ENCODE results near the gene TMEM185B. TPM values are rescaled to one million over a fixed set of nuclear protein-coding genes. Genes with fewer than 3 reads are reported as not detected.

The TMEM185B gene
- total and polyA plus RNA-seq, 10 of the 15 experiments (the other 5 are each of a cell fraction or from before 2014, with no cell fraction given): 2.4 to 20.9 (median 14.5) TPM

DNA sequence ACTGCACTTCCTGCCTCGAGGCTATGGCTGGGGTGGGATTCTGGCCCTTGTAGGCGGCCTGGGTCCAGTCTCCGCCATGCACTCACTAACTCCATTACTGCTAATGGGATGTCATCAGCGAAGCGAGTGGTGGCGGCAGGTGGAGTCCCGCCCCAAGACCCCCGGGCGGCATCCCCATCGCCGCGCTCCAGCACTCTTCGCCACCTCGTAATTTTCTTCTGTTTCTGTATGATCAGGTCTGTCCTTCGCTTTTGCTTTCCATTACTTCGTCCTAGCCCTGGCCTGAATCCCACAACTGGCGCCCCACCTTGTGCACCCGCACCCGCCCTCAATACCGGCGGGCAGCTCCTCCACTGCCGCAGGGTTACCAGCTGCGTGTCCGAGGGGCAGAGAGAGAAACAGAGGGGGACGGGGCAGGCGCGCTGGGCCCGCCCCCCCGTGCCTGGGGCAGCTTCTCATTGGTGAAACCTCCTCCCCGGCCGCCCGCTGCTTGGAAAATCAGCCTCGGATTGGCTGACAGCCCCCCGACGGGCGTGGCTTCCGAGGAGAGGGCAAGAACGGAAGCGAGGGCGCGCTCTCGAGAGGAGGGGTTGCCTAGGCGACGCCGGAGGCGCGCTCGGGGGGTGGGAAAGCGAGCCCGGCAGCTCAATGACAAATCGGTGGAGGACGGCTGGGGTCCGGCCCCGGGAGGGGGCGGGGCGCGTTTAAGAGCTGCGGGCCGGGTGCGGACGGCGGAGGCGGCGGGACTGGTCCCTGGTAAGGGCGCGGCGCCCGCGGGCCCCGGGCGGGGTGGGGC lies 29.2 kb upstream of the TMEM185B start, which contains the start of gene RALB (continued):
- TF ChIP-seq, protein P1, sequence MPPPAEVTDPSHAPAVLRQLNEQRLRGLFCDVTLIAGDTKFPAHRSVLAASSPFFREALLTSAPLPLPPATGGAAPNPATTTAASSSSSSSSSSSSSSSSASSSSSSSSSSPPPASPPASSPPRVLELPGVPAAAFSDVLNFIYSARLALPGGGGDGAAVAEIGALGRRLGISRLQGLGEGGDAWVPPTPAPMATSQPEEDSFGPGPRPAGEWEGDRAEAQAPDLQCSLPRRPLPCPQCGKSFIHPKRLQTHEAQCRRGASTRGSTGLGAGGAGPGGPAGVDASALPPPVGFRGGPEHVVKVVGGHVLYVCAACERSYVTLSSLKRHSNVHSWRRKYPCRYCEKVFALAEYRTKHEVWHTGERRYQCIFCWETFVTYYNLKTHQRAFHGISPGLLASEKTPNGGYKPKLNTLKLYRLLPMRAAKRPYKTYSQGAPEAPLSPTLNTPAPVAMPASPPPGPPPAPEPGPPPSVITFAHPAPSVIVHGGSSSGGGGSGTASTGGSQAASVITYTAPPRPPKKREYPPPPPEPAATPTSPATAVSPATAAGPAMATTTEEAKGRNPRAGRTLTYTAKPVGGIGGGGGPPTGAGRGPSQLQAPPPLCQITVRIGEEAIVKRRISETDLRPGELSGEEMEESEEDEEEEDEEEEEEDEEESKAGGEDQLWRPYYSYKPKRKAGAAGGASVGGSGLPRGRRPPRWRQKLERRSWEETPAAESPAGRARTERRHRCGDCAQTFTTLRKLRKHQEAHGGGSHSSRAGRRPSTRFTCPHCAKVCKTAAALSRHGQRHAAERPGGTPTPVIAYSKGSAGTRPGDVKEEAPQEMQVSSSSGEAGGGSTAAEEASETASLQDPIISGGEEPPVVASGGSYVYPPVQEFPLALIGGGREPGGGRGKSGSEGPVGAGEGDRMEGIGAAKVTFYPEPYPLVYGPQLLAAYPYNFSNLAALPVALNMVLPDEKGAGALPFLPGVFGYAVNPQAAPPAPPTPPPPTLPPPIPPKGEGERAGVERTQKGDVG (CRISPR knock-in tag; IDR thresholded peaks at IDR 0.05): no peak
- TF ChIP-seq, protein P2, sequence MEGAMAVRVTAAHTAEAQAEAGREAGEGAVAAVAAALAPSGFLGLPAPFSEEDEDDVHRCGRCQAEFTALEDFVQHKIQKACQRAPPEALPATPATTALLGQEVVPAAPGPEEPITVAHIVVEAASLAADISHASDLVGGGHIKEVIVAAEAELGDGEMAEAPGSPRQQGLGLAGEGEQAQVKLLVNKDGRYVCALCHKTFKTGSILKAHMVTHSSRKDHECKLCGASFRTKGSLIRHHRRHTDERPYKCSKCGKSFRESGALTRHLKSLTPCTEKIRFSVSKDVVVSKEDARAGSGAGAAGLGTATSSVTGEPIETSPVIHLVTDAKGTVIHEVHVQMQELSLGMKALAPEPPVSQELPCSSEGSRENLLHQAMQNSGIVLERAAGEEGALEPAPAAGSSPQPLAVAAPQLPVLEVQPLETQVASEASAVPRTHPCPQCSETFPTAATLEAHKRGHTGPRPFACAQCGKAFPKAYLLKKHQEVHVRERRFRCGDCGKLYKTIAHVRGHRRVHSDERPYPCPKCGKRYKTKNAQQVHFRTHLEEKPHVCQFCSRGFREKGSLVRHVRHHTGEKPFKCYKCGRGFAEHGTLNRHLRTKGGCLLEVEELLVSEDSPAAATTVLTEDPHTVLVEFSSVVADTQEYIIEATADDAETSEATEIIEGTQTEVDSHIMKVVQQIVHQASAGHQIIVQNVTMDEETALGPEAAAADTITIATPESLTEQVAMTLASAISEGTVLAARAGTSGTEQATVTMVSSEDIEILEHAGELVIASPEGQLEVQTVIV (IDR thresholded peaks at IDR 0.05; ENCODE audit: borderline replicate concordance, partially characterized antibody): peak; percentile 25
- TF ChIP-seq, protein P3, sequence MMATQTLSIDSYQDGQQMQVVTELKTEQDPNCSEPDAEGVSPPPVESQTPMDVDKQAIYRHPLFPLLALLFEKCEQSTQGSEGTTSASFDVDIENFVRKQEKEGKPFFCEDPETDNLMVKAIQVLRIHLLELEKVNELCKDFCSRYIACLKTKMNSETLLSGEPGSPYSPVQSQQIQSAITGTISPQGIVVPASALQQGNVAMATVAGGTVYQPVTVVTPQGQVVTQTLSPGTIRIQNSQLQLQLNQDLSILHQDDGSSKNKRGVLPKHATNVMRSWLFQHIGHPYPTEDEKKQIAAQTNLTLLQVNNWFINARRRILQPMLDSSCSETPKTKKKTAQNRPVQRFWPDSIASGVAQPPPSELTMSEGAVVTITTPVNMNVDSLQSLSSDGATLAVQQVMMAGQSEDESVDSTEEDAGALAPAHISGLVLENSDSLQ (IDR thresholded peaks at IDR 0.05): peak; percentile 81
- TF ChIP-seq NFYB (IDR thresholded peaks at IDR 0.05; ENCODE audit: insufficient read depth, low read depth, low read length) (peak; percentile 79), KLF5 (IDR thresholded peaks at IDR 0.05; ENCODE audit: partially characterized antibody) (no peak), TARDBP (IDR thresholded peaks at IDR 0.05; ENCODE audit: borderline replicate concordance) (no peak), ASH2L (IDR thresholded peaks at IDR 0.05; ENCODE audit: borderline replicate concordance, low read depth) (peak; percentile 69; the same call in 1 of the 2 replicates), HDGF (IDR thresholded peaks at IDR 0.05) (peak; percentile 85), BMI1 (IDR thresholded peaks at IDR 0.05; ENCODE audit: borderline replicate concordance) (peak; percentile 97), SIN3A (IDR thresholded peaks at IDR 0.05; ENCODE audit: low read depth, low read length) (peak; percentile 4; the same call in 1 of the 2 replicates), MYB (IDR thresholded peaks at IDR 0.05; ENCODE audit: borderline replicate concordance, low read depth, low read length) (0 out of 2 replicates have a peak, but pooled peaks have one; percentile 29), NBN (IDR thresholded peaks at IDR 0.05) (peak; percentile 65; the same call in 1 of the 2 replicates), ATF7 (IDR thresholded peaks at IDR 0.05; ENCODE audit: low read depth) (0 out of 2 replicates have a peak, but pooled peaks have one; percentile 23)
- TF ChIP-seq, protein P4, sequence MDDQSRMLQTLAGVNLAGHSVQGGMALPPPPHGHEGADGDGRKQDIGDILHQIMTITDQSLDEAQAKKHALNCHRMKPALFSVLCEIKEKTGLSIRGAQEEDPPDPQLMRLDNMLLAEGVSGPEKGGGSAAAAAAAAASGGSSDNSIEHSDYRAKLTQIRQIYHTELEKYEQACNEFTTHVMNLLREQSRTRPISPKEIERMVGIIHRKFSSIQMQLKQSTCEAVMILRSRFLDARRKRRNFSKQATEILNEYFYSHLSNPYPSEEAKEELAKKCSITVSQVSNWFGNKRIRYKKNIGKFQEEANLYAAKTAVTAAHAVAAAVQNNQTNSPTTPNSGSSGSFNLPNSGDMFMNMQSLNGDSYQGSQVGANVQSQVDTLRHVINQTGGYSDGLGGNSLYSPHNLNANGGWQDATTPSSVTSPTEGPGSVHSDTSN (IDR thresholded peaks at IDR 0.05; ENCODE audit: insufficient replicate concordance, low read depth, low read length): peak; percentile 19
- TF ChIP-seq, protein P5, sequence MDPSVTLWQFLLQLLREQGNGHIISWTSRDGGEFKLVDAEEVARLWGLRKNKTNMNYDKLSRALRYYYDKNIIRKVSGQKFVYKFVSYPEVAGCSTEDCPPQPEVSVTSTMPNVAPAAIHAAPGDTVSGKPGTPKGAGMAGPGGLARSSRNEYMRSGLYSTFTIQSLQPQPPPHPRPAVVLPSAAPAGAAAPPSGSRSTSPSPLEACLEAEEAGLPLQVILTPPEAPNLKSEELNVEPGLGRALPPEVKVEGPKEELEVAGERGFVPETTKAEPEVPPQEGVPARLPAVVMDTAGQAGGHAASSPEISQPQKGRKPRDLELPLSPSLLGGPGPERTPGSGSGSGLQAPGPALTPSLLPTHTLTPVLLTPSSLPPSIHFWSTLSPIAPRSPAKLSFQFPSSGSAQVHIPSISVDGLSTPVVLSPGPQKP (IDR thresholded peaks at IDR 0.05; ENCODE audit: low read depth, low read length): peak; percentile 48; the same call in 1 of the 2 replicates
- TF ChIP-seq, protein P6, sequence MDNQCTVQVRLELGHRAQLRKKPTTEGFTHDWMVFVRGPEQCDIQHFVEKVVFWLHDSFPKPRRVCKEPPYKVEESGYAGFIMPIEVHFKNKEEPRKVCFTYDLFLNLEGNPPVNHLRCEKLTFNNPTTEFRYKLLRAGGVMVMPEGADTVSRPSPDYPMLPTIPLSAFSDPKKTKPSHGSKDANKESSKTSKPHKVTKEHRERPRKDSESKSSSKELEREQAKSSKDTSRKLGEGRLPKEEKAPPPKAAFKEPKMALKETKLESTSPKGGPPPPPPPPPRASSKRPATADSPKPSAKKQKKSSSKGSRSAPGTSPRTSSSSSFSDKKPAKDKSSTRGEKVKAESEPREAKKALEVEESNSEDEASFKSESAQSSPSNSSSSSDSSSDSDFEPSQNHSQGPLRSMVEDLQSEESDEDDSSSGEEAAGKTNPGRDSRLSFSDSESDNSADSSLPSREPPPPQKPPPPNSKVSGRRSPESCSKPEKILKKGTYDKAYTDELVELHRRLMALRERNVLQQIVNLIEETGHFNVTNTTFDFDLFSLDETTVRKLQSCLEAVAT (IDR thresholded peaks at IDR 0.05): 0 out of 2 replicates have a peak, but pooled peaks have one; percentile 45

All from GM12878 (cell line).